Gastrocnemius medialis (tissue), 4 donors: ENCODE data around the gene AGK.

Source experiments
- POLR2A ChIP-seq, 2 donors: fragments of 450-650 bp; IDR thresholded peaks; one replicate each; pipeline ENCODE4 v1.6.1; 2017; ENCODE audit warnings: antibody characterized with exemption in 2 of 2, mild to moderate bottlenecking in 2 of 2, moderate library complexity in 2 of 2
- TF ChIP-seq, protein P1 (sequence below), 5 experiments: fragments of 450-650 bp in 3 of 5; fragments of 200-600 bp in 2 of 5; sonication (generic) in 2 of 5; IDR thresholded peaks in 4 of 5; conservative IDR thresholded peaks in 1 of 5; 1 replicate in 4 of 5; 2 replicates in 1 of 5; pipeline ENCODE4 v1.5.1; 2016 to 2019; ENCODE audit warnings: antibody characterized with exemption in 5 of 5, mild to moderate bottlenecking in 3 of 5, moderate library complexity in 3 of 5

DNA sequence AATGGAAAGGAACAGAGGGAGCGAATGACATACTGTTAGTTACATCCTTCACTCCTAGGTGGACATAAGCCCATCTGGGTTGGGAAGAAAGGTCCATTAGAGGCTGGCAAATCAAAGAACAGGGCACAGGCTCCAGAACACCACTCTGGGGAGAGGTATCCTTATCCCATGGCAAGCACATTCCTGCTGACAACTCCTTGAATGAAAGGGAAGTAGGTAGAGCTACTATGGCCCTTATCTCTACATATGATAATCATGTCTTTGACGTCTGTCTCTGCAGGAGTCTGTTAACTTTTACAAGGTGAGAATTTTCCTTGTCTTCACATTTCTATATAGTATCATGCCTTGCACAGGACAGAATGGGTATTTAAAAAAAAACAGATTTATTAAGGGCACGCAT is 140.3 kb downstream of the AGK start:
- TF ChIP-seq, protein P1, sequence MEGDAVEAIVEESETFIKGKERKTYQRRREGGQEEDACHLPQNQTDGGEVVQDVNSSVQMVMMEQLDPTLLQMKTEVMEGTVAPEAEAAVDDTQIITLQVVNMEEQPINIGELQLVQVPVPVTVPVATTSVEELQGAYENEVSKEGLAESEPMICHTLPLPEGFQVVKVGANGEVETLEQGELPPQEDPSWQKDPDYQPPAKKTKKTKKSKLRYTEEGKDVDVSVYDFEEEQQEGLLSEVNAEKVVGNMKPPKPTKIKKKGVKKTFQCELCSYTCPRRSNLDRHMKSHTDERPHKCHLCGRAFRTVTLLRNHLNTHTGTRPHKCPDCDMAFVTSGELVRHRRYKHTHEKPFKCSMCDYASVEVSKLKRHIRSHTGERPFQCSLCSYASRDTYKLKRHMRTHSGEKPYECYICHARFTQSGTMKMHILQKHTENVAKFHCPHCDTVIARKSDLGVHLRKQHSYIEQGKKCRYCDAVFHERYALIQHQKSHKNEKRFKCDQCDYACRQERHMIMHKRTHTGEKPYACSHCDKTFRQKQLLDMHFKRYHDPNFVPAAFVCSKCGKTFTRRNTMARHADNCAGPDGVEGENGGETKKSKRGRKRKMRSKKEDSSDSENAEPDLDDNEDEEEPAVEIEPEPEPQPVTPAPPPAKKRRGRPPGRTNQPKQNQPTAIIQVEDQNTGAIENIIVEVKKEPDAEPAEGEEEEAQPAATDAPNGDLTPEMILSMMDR (IDR thresholded peaks at IDR 0.05 in 4 of 5, conservative IDR thresholded peaks at IDR 0.05 in 1 of 5): no peak
- no peak for TF ChIP-seq POLR2A (IDR thresholded peaks at IDR 0.05)
